B cell (primary cell): ENCODE results near the gene SUMO2.

Experiments used
- CTCF ChIP-seq: fragments of 200-600 bp; IDR thresholded peaks from one replicate; pipeline ENCODE4 v1.8.0; 2022; ENCODE audit warnings: antibody characterized with exemption, mild to moderate bottlenecking
- EZH2 ChIP-seq: IDR thresholded peaks from 2 replicates; pipeline ENCODE4 v1.6.1; 2012; ENCODE audit warnings: borderline replicate concordance, low read depth, mild to moderate bottlenecking, moderate library complexity, low read length; ENCODE audit not compliant: insufficient read depth, poor library complexity, severe bottlenecking

GRCh38 chr17:75159196-75160031 is 23.3 kb downstream of the SUMO2 start:
- no peak for TF ChIP-seq CTCF
- TF ChIP-seq EZH2: no peak
